ENCODE data around the gene NEK11. TPM values are rescaled to one million over a fixed set of nuclear protein-coding genes. Genes with fewer than 3 reads are reported as not detected.

The NEK11 gene
- total RNA-seq, 2 donors from 2014 or later = 7.4 to 14.0 TPM

DNA sequence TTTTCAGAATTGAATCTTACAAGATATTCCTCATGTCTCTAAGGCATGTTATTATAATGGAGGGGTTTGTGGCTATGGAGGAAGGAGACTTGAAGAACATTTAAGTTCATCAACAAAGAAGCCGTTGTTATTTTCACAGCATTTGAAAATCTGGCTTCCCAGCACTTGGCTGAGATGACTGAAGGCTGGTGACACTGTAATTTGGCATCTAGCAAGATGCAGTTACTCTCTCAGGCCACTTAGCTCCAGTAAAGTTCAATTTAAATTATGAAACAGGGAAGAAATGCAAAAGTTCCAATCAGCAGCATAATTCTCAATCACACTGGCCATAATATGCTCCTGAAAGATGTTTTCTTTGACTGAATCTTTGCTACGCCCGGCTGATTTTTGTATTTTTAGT is 215.5 kb downstream of the NEK11 start:
- no peaks in the 10 kb centered on the region for H3K9me3 ChIP-seq
- intact Hi-C loops (cut with DNase I) = no loop called here
- H3K4me3 ChIP-seq = no peak overlapping the region
- TF ChIP-seq POLR2A (IDR thresholded peaks at IDR 0.05) = no peak
- no peak for TF ChIP-seq POLR2AphosphoS5 (IDR thresholded peaks at IDR 0.05)
- TF ChIP-seq, protein P1, sequence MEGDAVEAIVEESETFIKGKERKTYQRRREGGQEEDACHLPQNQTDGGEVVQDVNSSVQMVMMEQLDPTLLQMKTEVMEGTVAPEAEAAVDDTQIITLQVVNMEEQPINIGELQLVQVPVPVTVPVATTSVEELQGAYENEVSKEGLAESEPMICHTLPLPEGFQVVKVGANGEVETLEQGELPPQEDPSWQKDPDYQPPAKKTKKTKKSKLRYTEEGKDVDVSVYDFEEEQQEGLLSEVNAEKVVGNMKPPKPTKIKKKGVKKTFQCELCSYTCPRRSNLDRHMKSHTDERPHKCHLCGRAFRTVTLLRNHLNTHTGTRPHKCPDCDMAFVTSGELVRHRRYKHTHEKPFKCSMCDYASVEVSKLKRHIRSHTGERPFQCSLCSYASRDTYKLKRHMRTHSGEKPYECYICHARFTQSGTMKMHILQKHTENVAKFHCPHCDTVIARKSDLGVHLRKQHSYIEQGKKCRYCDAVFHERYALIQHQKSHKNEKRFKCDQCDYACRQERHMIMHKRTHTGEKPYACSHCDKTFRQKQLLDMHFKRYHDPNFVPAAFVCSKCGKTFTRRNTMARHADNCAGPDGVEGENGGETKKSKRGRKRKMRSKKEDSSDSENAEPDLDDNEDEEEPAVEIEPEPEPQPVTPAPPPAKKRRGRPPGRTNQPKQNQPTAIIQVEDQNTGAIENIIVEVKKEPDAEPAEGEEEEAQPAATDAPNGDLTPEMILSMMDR (IDR thresholded peaks at IDR 0.05) = no peak
- WGBS = 74% methylated on average over 3 of the region's 3 CpGs
- H3K4me1 ChIP-seq (replicated peaks) = no peaks in the 10 kb centered on the region
- H3K36me3 ChIP-seq = no peaks in the 10 kb centered on the region
- DNase-seq (ENCODE audit: low spot score) = no peak
- no peaks in the 10 kb centered on the region for H3K27me3 ChIP-seq (replicated peaks; ENCODE audit: insufficient read depth)
- no peak overlapping the region for H3K27ac ChIP-seq

DNA sequence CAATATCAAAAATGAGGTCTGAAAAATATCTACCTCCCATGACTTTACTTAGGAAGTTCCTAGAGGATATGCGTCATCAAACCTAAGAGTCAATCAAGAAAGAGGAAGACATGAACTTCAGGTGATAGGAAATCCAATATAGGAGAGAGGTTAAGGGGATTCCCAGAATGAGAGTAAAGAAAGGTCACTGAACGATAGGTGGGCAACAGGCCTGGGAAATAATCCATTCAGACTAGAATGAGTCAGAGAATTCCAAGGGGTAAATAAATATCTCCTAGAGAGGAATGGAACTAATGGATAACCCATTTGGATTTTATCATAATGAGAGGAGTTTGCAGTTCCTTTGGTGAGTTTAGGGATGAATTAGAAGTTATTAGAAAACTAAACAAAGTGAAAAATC is 223.8 kb downstream of the NEK11 start:
- no peak for DNase-seq (ENCODE audit: low spot score)
- Histone ChIP-seq H3K27ac (no peak overlapping the region), H3K36me3 (no peaks in the 10 kb centered on the region), H3K27me3 (replicated peaks; ENCODE audit: insufficient read depth) (no peaks in the 10 kb centered on the region), H3K4me3 (no peak overlapping the region), H3K9me3 (no peaks in the 10 kb centered on the region), H3K4me1 (replicated peaks) (no peaks in the 10 kb centered on the region)
- 92% methylated on average over 2 of the region's 2 CpGs for WGBS
- TF ChIP-seq, protein P1 (IDR thresholded peaks at IDR 0.05) = no peak
- TF ChIP-seq POLR2A (IDR thresholded peaks at IDR 0.05) (no peak), POLR2AphosphoS5 (IDR thresholded peaks at IDR 0.05) (no peak)
- intact Hi-C loops (cut with DNase I) = no loop called here

DNA sequence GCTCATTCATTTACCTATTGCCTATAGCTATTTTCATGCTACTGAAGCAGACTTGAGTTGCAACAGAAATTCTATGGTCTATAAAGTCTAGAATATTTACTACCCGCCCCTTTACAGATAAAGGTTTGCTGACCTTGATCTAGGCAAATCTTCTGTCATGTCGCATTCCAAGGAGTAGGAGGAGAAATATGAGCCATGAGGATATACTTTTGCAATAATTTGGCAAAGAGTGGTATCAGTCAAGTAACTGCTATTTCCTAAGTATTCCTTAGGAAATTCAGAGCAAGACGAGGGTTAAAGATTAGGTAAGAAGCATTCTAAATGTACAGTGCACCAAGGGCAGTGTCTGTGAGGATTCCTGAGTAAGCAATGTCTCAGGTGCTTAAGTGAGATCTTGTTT is 233.8 kb downstream of the NEK11 start:
- intact Hi-C loops (cut with DNase I) = no loop called here
- Histone ChIP-seq H3K4me3 (no peak overlapping the region), H3K36me3 (no peaks in the 10 kb centered on the region), H3K27ac (no peak overlapping the region), H3K27me3 (replicated peaks; ENCODE audit: insufficient read depth) (no peaks in the 10 kb centered on the region), H3K4me1 (replicated peaks) (no peaks in the 10 kb centered on the region), H3K9me3 (no peaks in the 10 kb centered on the region)
- no peak for DNase-seq (ENCODE audit: low spot score)
- 67% methylated on average over 3 of the region's 3 CpGs for WGBS
- TF ChIP-seq POLR2AphosphoS5 (IDR thresholded peaks at IDR 0.05) = no peak

DNA sequence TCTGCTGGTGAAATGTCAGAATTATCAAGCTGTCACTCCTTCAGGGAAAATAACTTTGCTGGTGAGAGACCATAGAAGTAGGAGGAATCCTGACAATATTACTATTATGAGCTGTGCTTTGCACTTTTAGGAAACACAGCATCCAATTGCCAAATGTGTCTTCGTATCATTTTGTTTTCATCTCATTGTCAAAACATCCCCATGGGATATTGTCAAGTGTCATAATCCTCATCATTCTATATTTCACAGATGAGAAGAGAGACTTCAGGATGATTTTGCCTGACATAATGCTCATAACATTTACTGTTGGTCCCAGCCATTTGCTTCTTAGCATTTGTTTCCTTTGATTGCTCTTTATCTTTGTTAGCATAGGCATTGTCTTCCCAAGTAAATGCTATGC is 234.4 kb downstream of the NEK11 start:
- Histone ChIP-seq H3K27me3 (replicated peaks; ENCODE audit: insufficient read depth) (no peaks in the 10 kb centered on the region), H3K27ac (no peak overlapping the region), H3K9me3 (no peaks in the 10 kb centered on the region), H3K4me3 (no peak overlapping the region), H3K4me1 (replicated peaks) (no peaks in the 10 kb centered on the region), H3K36me3 (no peaks in the 10 kb centered on the region)
- intact Hi-C loops (cut with DNase I) = no loop called here
- no peak for TF ChIP-seq POLR2A (IDR thresholded peaks at IDR 0.05)
- no peak for TF ChIP-seq POLR2AphosphoS5 (IDR thresholded peaks at IDR 0.05)
- TF ChIP-seq, protein P1 (IDR thresholded peaks at IDR 0.05) = no peak
- WGBS = 94% methylated on average over 1 of the region's 1 CpG
- no peak for DNase-seq (ENCODE audit: low spot score)

DNA sequence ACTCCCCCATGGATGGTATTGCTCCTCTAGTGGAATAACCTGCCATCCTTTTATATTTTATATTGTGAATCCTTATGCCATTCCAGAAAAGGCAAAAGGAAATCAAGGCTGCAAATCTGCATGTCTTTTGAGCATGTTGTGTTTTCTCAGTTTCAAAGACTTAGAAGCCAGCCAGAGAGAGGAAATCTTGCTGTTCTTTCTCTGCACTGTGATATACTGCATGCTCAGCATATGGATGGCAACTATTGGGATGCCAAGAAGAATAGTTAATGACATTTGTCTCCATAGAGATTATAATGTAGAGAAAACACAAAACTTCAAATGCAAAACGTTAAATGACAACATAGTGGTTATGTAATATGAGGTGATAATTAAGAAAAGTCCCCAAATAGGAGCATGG is 248.9 kb downstream of the NEK11 start:
- H3K4me1 ChIP-seq (replicated peaks) = no peaks in the 10 kb centered on the region
- H3K27me3 ChIP-seq (replicated peaks; ENCODE audit: insufficient read depth) = no peaks in the 10 kb centered on the region
- intact Hi-C loops (cut with DNase I) = no loop called here
- no peaks in the 10 kb centered on the region for H3K9me3 ChIP-seq
- no peak for TF ChIP-seq POLR2A (IDR thresholded peaks at IDR 0.05)
- no peak for DNase-seq (ENCODE audit: low spot score)
- 30% methylated on average over 1 of the region's 1 CpG for WGBS
- H3K4me3 ChIP-seq = no peak overlapping the region
- H3K36me3 ChIP-seq = no peaks in the 10 kb centered on the region
- no peak overlapping the region for H3K27ac ChIP-seq

DNA sequence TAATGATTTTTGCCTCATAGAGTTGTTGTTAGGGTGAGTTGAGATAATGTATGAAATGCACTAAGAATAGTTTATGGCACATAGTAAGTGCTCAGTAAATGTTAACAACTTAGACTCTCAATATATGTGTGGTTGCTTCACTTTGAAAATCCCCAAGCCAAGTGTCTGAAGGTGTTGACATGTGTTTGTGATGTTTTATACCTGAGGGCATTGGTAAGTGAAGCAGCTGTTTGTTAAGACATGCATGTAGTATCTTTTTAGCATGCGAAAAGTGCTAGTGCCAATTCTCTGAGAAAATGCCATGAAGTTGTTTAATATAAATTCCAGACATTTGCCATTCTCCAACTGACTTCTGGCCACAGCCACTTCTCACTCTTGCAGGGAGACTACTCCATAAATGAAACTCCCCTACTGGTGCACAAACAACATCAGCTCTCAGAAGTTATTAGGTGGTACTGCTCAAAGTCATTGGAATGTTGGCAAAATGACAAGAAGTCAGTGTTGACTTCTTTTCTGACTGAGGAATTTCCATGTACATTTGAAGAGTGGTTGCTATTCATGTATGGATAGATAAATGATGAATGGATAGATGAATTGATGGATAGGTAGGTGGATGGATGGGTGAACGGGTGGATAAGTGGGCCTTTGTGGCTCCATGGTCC is 251.3 kb downstream of the NEK11 start:
- TF ChIP-seq POLR2A (IDR thresholded peaks at IDR 0.05) (no peak), POLR2AphosphoS5 (IDR thresholded peaks at IDR 0.05) (no peak)
- TF ChIP-seq, protein P1 (IDR thresholded peaks at IDR 0.05) = no peak
- DNase-seq (ENCODE audit: low spot score) = no peak
- no peak overlapping the region for H3K4me3 ChIP-seq
- no peaks in the 10 kb centered on the region for H3K9me3 ChIP-seq
- no peaks in the 10 kb centered on the region for H3K36me3 ChIP-seq
- no peaks in the 10 kb centered on the region for H3K4me1 ChIP-seq (replicated peaks)
- H3K27ac ChIP-seq = no peak overlapping the region
- H3K27me3 ChIP-seq (replicated peaks; ENCODE audit: insufficient read depth) = no peaks in the 10 kb centered on the region
- WGBS = 94% methylated on average over 2 of the region's 2 CpGs
- intact Hi-C loops (cut with DNase I) = no loop called here

Measured in prostate gland (tissue), 2 donors.